Spleen (tissue), 11 donors: Measurements from ENCODE around the gene PLCB4. TPM values are rescaled to one million over a fixed set of nuclear protein-coding genes. Genes with fewer than 3 reads are reported as not detected.

Experiments used
- DNase-seq: peaks from one replicate; pipeline ENCODE4 v3.0.0-alpha.2; 2020
- H3K27ac ChIP-seq, 8 donors: fragments of 200-600 bp; sonication (generic) in 7 of 8; 1 replicate in 4 of 8; 2 replicates in 4 of 8; pipeline versions ENCODE4 v1.5.0 to v1.8.0; 2016 to 2021; ENCODE audit warnings: inconsistent platforms in 4 of 8, mild to moderate bottlenecking in 4 of 8, moderate library complexity in 1 of 8
- H3K27me3 ChIP-seq, 7 donors: fragments of 200-600 bp; sonication (generic) in 6 of 7; replicated peaks in 1 of 7; 1 replicate in 4 of 7; 2 replicates in 3 of 7; pipeline versions ENCODE4 v1.5.0 to v1.8.0; 2016 to 2021; ENCODE audit warnings: inconsistent platforms in 3 of 7, mild to moderate bottlenecking in 1 of 7
- H3K36me3 ChIP-seq, 6 donors: fragments of 200-600 bp; sonication (generic) in 5 of 6; 1 replicate in 4 of 6; 2 replicates in 2 of 6; pipeline versions ENCODE4 v1.5.0 to v1.8.0; 2016 to 2021; ENCODE audit warnings: inconsistent platforms in 2 of 6
- H3K4me1 ChIP-seq, 6 donors: fragments of 200-600 bp; sonication (generic) in 5 of 6; 1 replicate in 3 of 6; 2 replicates in 3 of 6; pipeline versions ENCODE4 v1.5.0 to v1.8.0; 2016 to 2021; ENCODE audit warnings: inconsistent platforms in 3 of 6
- H3K4me3 ChIP-seq, 8 donors: fragments of 200-600 bp; sonication (generic) in 7 of 8; 1 replicate in 4 of 8; 2 replicates in 4 of 8; pipeline versions ENCODE4 v1.5.0 to v1.8.0; 2016 to 2021; ENCODE audit warnings: inconsistent platforms in 4 of 8, mild to moderate bottlenecking in 4 of 8, moderate library complexity in 2 of 8
- H3K9me3 ChIP-seq, 8 donors: fragments of 200-600 bp; sonication (generic) in 7 of 8; 1 replicate in 4 of 8; 2 replicates in 4 of 8; pipeline versions ENCODE4 v1.5.0 to v1.8.0; 2016 to 2021; ENCODE audit warnings: inconsistent platforms in 4 of 8
- CTCF ChIP-seq, 11 experiments: fragments of 200-600 bp in 7 of 11; fragments of 450-650 bp in 4 of 11; sonication (generic) in 4 of 11; IDR thresholded peaks in 8 of 11; conservative IDR thresholded peaks in 3 of 11; 1 replicate in 7 of 11; 2 replicates in 4 of 11; pipeline versions ENCODE4 v1.4.0 to v1.8.0; 2016 to 2021; ENCODE audit warnings: antibody characterized with exemption in 11 of 11, inconsistent platforms in 4 of 11, mild to moderate bottlenecking in 1 of 11
- POLR2A ChIP-seq, 3 donors: fragments of 450-650 bp; IDR thresholded peaks; one replicate each; pipeline ENCODE4 v1.5.1; 2017; ENCODE audit warnings: antibody characterized with exemption in 3 of 3, mild to moderate bottlenecking in 1 of 3
- POLR2AphosphoS5 ChIP-seq, 3 donors: sonication (generic); formaldehyde crosslinking; IDR thresholded peaks; one replicate each; pipeline ENCODE4 v1.5.1; 2017; ENCODE audit warnings: antibody characterized with exemption in 3 of 3
- WGBS, 5 donors: extraction: QIAGEN DNeasy Blood & Tissue Kit in 3 of 5; methylation state at CpG; one replicate each; pipeline versions ENCODE4 v1.1.5 to v1.1.7; 2013 to 2018; 5-methylcytosine and 5-hydroxymethylcytosine counted together
- intact Hi-C: fragments of 100-400 bp; cut with DNase I; formaldehyde crosslinking; loops from one replicate; pipeline ENCODE4 v1.15.0; 2023; ENCODE audit warnings: low total_unique reads
- polyA plus RNA-seq, 3 donors: library from polyadenylated mRNA; stranded (reverse); fragments of 200-250 nt; gene quantifications; one replicate each; pipeline ENCODE4 v1.2.1, GENCODE V29; 2013
- total RNA-seq, 7 donors: library from RNA; depleted of rRNA in 3 of 7; stranded (reverse); fragments of >200 nt in 3 of 7; fragmentation: NEBNext Ultra II Directional in 4 of 7; extraction: Animal tissue kit (Norgen Biotek cat#: 25700) in 4 of 7; gene quantifications; one replicate each; pipeline versions ENCODE4 v1.1.0 to v1.2.1, GENCODE V29; 2016 to 2021
- donor health status: healthy with polysubstance abuse.
- donor health status: DM: no; HTN: no; CAD: no; lungs with moderate emphysema.
- donor health status: DM: no; HTN: no; CAD: no.
- donor health status: Bipolar disorder and iron deficiency.
- donor health status: healthy.
- donor health status: DM: no; HTN: no; CAD: no.
- donor health status: DM: yes; HTN: yes; CAD: no.

The PLCB4 gene
- total and polyA plus RNA-seq, 10 donors, result 0.43 to 4.9 (median 1.6) TPM

- Histone ChIP-seq H3K4me3 (no peak overlapping the region), H3K36me3 (no peaks in the 10 kb centered on the region), H3K9me3 (no peaks in the 10 kb centered on the region), H3K27me3 (no peaks in the 10 kb centered on the region), H3K27ac (no peak overlapping the region), H3K4me1 (no peaks in the 10 kb centered on the region)
- DNase-seq, result no peak
- TF ChIP-seq POLR2A (IDR thresholded peaks at IDR 0.05), result no peak
- TF ChIP-seq POLR2AphosphoS5 (IDR thresholded peaks at IDR 0.05), result no peak
- TF ChIP-seq CTCF (IDR thresholded peaks at IDR 0.05 in 8 of 11, conservative IDR thresholded peaks at IDR 0.05 in 3 of 11), result no peak
- 93 to 98% (median 94%) methylated on average over 2 of the region's 2 CpGs for WGBS, 5 donors
- intact Hi-C loops, result no loop called here
These were observed 346.5 kb downstream of the PLCB4 start for GRCh38 chr20:9415426-9415825.

DNA sequence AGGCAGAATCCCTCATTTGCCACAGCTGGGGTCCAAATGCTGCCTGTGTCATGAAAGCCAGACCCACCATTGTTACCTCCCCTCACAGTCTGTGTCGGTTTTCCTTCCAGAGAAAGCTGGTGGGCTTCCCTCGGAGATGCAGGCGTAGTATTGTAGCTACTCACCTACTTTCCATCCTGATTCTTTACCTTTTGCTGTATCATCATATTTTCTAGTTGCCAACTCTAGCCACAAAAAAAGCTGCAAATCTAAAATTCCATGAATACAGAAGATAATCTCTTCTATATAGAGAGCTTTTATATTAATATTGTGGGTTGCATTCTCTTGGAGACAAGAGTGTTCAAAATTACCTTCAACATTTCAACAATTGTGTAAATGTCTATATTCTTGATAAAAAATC lies 347.5 kb downstream of the PLCB4 start:
- no peak for DNase-seq
- no peaks in the 10 kb centered on the region for H3K9me3 ChIP-seq
- TF ChIP-seq POLR2A (IDR thresholded peaks at IDR 0.05) (no peak), POLR2AphosphoS5 (IDR thresholded peaks at IDR 0.05) (no peak), CTCF (IDR thresholded peaks at IDR 0.05 in 8 of 11, conservative IDR thresholded peaks at IDR 0.05 in 3 of 11) (no peak)
- H3K27me3 ChIP-seq, result no peaks in the 10 kb centered on the region
- no peak overlapping the region for H3K4me3 ChIP-seq
- WGBS, 5 donors, result 79 to 95% (median 88%) methylated on average over 3 of the region's 3 CpGs
- H3K36me3 ChIP-seq, result no peaks in the 10 kb centered on the region
- intact Hi-C loops, result no loop called here
- no peak overlapping the region for H3K27ac ChIP-seq
- H3K4me1 ChIP-seq, result no peaks in the 10 kb centered on the region

GRCh38 chr20:9417665-9418064 lies 348.8 kb downstream of the PLCB4 start:
- no peaks in the 10 kb centered on the region for H3K9me3 ChIP-seq
- TF ChIP-seq POLR2A (IDR thresholded peaks at IDR 0.05), result no peak
- TF ChIP-seq CTCF (IDR thresholded peaks at IDR 0.05 in 8 of 11, conservative IDR thresholded peaks at IDR 0.05 in 3 of 11), result no peak
- no peak for TF ChIP-seq POLR2AphosphoS5 (IDR thresholded peaks at IDR 0.05)
- no peak overlapping the region for H3K4me3 ChIP-seq
- H3K27me3 ChIP-seq, result no peaks in the 10 kb centered on the region
- H3K4me1 ChIP-seq, result no peaks in the 10 kb centered on the region
- intact Hi-C loops, result no loop called here
- H3K36me3 ChIP-seq, result no peaks in the 10 kb centered on the region
- H3K27ac ChIP-seq, result no peak overlapping the region
- DNase-seq, result no peak

DNA sequence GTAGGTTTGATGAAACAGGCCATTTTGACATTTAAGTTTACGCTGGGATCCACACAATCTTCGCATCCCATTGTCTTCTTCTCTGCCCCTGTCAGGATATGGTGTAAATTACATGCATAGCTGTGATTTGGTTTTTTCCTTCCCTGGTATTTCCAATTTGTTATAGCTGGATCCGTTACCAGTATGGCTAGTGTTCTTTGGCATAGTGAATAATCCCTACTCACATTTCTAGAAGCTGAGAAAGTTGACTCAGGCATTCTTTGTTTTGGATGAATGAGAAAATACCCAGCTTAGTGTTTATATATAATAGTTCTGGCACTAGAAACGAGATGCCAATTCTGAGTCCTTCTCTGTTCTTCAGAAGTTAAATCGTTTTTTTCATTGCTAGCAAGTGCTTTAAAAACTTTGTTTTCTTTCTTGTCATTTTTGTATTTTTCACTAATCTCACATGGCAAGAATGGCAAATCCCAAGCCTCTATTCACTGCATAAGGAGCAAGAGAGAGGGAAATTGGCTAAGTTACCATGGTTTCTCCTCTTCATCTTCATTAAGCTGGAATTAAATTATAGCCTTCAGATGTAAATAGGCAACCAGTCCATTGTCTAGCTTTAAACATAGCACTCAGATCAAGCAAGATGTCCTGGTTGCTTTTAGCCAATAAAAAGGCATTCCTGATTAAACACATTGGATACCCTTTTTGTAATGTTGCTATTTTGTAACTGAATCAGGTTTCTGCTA lies 353.6 kb downstream of the PLCB4 start:
- no peak overlapping the region for H3K27ac ChIP-seq
- TF ChIP-seq POLR2AphosphoS5 (IDR thresholded peaks at IDR 0.05) (no peak), CTCF (IDR thresholded peaks at IDR 0.05 in 8 of 11, conservative IDR thresholded peaks at IDR 0.05 in 3 of 11) (no peak), POLR2A (IDR thresholded peaks at IDR 0.05) (no peak)
- no peaks in the 10 kb centered on the region for H3K4me1 ChIP-seq
- no peak for DNase-seq
- no peaks in the 10 kb centered on the region for H3K27me3 ChIP-seq
- H3K36me3 ChIP-seq, result no peaks in the 10 kb centered on the region
- no peak overlapping the region for H3K4me3 ChIP-seq
- WGBS, 5 donors, result 81 to 90% (median 84%) methylated on average over 5 of the region's 5 CpGs
- intact Hi-C loops, result no loop called here
- no peaks in the 10 kb centered on the region for H3K9me3 ChIP-seq
